Measurements from ENCODE around the gene LTB4R2. TPM values are rescaled to one million over a fixed set of nuclear protein-coding genes. Genes with fewer than 3 reads are reported as not detected.
A peak's percentile ranks its signal among the peaks of the same experiment; 100 is the strongest.

Gene LTB4R2
- total and polyA plus RNA-seq, 2 of the 8 experiments (the other 6 are each of a cell fraction or from before 2014, with no cell fraction given): 5.3 to 6.7 TPM

DNA sequence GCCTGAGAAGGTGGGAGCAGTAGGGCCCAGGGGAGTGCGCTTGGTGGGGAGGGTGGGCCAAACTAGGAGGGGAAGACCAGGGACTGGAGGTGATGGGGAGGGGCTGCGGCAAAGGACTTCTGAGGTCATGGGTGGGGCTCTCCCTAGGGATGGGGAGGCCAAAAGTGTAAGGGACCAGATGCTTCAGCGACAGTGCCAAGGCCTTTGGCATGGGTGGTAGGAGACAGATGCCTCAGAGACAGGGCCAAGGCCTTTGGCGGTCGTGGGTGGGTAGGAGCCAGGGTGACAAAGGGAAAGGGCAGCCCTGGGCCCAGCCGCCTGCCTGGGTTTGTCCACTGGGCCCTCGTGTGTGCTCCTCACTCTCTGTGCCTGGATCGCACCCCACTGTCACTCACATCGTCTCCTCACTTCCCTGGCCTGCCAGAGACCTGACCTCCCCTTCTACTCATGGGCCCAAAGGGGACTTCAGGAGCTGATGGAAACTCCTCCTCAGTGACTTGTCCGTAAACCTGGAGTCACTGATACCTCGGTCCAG is 25.4 kb upstream of the LTB4R2 start:
- Histone ChIP-seq H3K79me2 (ENCODE audit: control insufficient read depth in 1 of 2, insufficient read depth in 2 of 2, low read length in 2 of 2) (no peaks in the 10 kb centered on the region), H2BK120ac (replicated peaks; ENCODE audit: low read depth, low read length) (no peak overlapping the region), H2BK15ac (ENCODE audit: low read length) (no peak overlapping the region), H2BK12ac (ENCODE audit: low read depth, low read length) (no peak overlapping the region), H3K9me3 (ENCODE audit: insufficient read depth in 2 of 2, low read depth in 1 of 2, low read length in 1 of 2) (no peaks in the 10 kb centered on the region), H4K20me1 (replicated peaks in 1 of 2; ENCODE audit: control insufficient read depth in 1 of 2, insufficient read depth in 2 of 2, low read length in 2 of 2) (peaks cover 0 to 3% of the 10 kb centered on the region in 2 experiments), H2BK5ac (ENCODE audit: low read depth, low read length) (peak overlapping the region; percentile 56; the same call in 1 of the 2 replicates), H3K4me3 (ENCODE audit: extremely low read depth in 1 of 4, insufficient read depth in 2 of 4, low read depth in 3 of 4, low read length in 4 of 4) (no peak overlapping the region), H3K27me3 (replicated peaks in 1 of 4; ENCODE audit: control insufficient read depth in 3 of 4, extremely low read depth in 1 of 4, insufficient read depth in 3 of 4, low read length in 3 of 4) (no peaks in the 10 kb centered on the region), H3K18ac (ENCODE audit: extremely low read depth, low read length) (no peak overlapping the region), H3K56ac (replicated peaks; ENCODE audit: insufficient read length, low read depth, low read length) (no peak overlapping the region), H3K79me1 (ENCODE audit: low read depth, low read length) (no peaks in the 10 kb centered on the region; the same call in 1 of the 2 replicates), H4K91ac (replicated peaks; ENCODE audit: insufficient read length, low read length) (no peak overlapping the region), H3K23ac (ENCODE audit: insufficient read length) (no peak overlapping the region), H3K4me1 (replicated peaks in 1 of 4; ENCODE audit: control insufficient read depth in 3 of 4, insufficient read depth in 4 of 4, low read length in 3 of 4) (no peaks in the 10 kb centered on the region), H2AFZ (ENCODE audit: low read length) (no peak overlapping the region), H4K8ac (ENCODE audit: extremely low read depth, insufficient read depth, low read length) (no peak overlapping the region), H2AK5ac (ENCODE audit: low read depth, low read length) (no peak overlapping the region), H3K23me2 (ENCODE audit: low read depth, low read length) (no peaks in the 10 kb centered on the region), H3K36me3 (ENCODE audit: control insufficient read depth in 2 of 4, insufficient read depth in 4 of 4, low read length in 3 of 4) (peaks cover 0 to 2% (median 0%) of the 10 kb centered on the region in 4 experiments; a peak in 1 of 8 replicates), H3K4ac (replicated peaks; ENCODE audit: insufficient read length, low read depth, low read length) (no peak overlapping the region), H4K5ac (ENCODE audit: insufficient read length, low read depth, low read length) (no peak overlapping the region), H3K9ac (replicated peaks in 1 of 4; ENCODE audit: extremely low read depth in 1 of 4, low read depth in 3 of 4, low read length in 3 of 4) (no peak overlapping the region), H3K27ac (ENCODE audit: low read depth, low read length) (no peak overlapping the region), H3K4me2 (ENCODE audit: insufficient read depth in 1 of 2, low read depth in 2 of 2, low read length in 2 of 2) (no peak overlapping the region), H3K14ac (ENCODE audit: insufficient read length) (no peak overlapping the region), H2BK20ac (ENCODE audit: low read length) (no peak overlapping the region)
- ChIA-PET CTCF (ENCODE audit: partially characterized antibody) (interaction anchor here (4.9 to 11.5 kb wide), 5 partner anchors 7 to 42 kb away, joined by 30 to 137 read pairs (median 44); partner anchors contain the start of genes CIDEB, DHRS1, LTB4R2 and NOP9), POLR2A (ENCODE audit: partially characterized antibody) (interaction anchor here (0.9 to 3.8 kb wide), 8 partner anchors 8 to 95 kb away, joined by 3 to 13 read pairs (median 4); partner anchors contain the start of genes RABGGTA and TINF2)
- TF ChIP-seq TAF7 (optimal IDR thresholded peaks at IDR 0.05; ENCODE audit: borderline replicate concordance, low read depth, low read length) (no peak), BCL11A (IDR thresholded peaks at IDR 0.05; ENCODE audit: low read depth in 2 of 2, low read length in 2 of 2) (no peak), TCF12 (IDR thresholded peaks at IDR 0.05; ENCODE audit: low read depth, low read length) (no peak)
- DNase-seq (ENCODE audit: low read depth in 1 of 2, low spot score in 2 of 2): no peak
- 81% methylated on average over 10 of the region's 11 CpGs; no CpG with 5 or more reads in 1 of the 2 experiments for WGBS, 2 experiments (ENCODE audit: extremely low coverage in 1 of 2, insufficient coverage in 1 of 2, insufficient read length in 1 of 2, insufficient replicate concordance in 2 of 2, low coverage in 1 of 2, low lambda C conversion rate in 2 of 2, missing lambda C conversion rate in 1 of 2)
- FAIRE-seq: no peak
